HG03457 (cell line): ENCODE measurements around the gene KLHDC10.
A peak's percentile ranks its signal among the peaks of the same experiment; 100 is the strongest.
"Not testable (repeated sequence)": the region's sequence is repeated elsewhere in the genome, so short reads cannot be mapped to it uniquely, and the experiment has no call there.

ENCODE experiments used
- ATAC-seq: cut with Tn5 transposase; IDR thresholded peaks from one replicate; pipeline ENCODE4 v1.9.1; 2021; ENCODE audit warnings: moderate number of reproducible peaks; ENCODE audit not compliant: unreplicated experiment

KLHDC10 gene

GRCh38 chr7:130069978-130070860 is at the start of gene KLHDC10:
KLHDC10 (plus strand) TSS chr7:130070534; CDS start chr7:130070644, 110 bp downstream.
- peak; percentile 85 for ATAC-seq

- no peak for ATAC-seq
Measured at GRCh38 chr7:130021105-130021834, 49.1 kb upstream of the KLHDC10 start.

- no peak for ATAC-seq
Measured at GRCh38 chr7:130022115-130022514, 48.2 kb upstream of the KLHDC10 start.

GRCh38 chr7:130022623-130023175 is 47.6 kb upstream of the KLHDC10 start:
- no peak for ATAC-seq

GRCh38 chr7:130024390-130024789 is 45.9 kb upstream of the KLHDC10 start:
- no peak for ATAC-seq

- no peak for ATAC-seq
Measured at GRCh38 chr7:130032698-130033097, 37.6 kb upstream of the KLHDC10 start.

GRCh38 chr7:130037703-130038102 is 32.6 kb upstream of the KLHDC10 start:
- no peak for ATAC-seq

GRCh38 chr7:130040576-130040975 is 29.8 kb upstream of the KLHDC10 start:
- ATAC-seq: no peak

GRCh38 chr7:130047831-130048230 is 22.5 kb upstream of the KLHDC10 start:
- ATAC-seq: no peak

GRCh38 chr7:130048906-130049305 is 21.4 kb upstream of the KLHDC10 start:
- ATAC-seq: no peak

- not testable (repeated sequence) for ATAC-seq
Measured at GRCh38 chr7:130052250-130052649, 18.1 kb upstream of the KLHDC10 start.

- not testable (repeated sequence) for ATAC-seq
Measured at GRCh38 chr7:130055198-130055597, 15.1 kb upstream of the KLHDC10 start.

- no peak for ATAC-seq
Measured at GRCh38 chr7:130062246-130062645, 8.1 kb upstream of the KLHDC10 start.

- ATAC-seq: no peak
Measured at GRCh38 chr7:130063036-130063435, 7.3 kb upstream of the KLHDC10 start.

- not testable (repeated sequence) for ATAC-seq
Measured at GRCh38 chr7:130064580-130064926, 5.8 kb upstream of the KLHDC10 start.

- ATAC-seq: no peak
Measured at GRCh38 chr7:130065500-130066152, 4.7 kb upstream of the KLHDC10 start.

- ATAC-seq: no peak
Measured at GRCh38 chr7:130069179-130069977, 956 bp upstream of the KLHDC10 start.

GRCh38 chr7:130070861-130071622 is 708 bp downstream of the KLHDC10 start:
- no peak for ATAC-seq

GRCh38 chr7:130071701-130072622 is 1.6 kb downstream of the KLHDC10 start:
- peak; percentile 39 for ATAC-seq
